Fibroblast of mammary gland (primary cell): Measurements from ENCODE around the gene LYPD6.

Source experiments
- DNase-seq: peaks from one replicate; pipeline ENCODE4 v3.0.0-alpha.2; 2010; ENCODE audit warnings: low read depth
- H3K4me3 ChIP-seq: 2 replicates; pipeline ENCODE4 v1.5.1; 2011; ENCODE audit warnings: low read depth, mild to moderate bottlenecking, low read length, moderate library complexity; ENCODE audit not compliant: control insufficient read depth
- CTCF ChIP-seq: conservative IDR thresholded peaks from 2 replicates; pipeline ENCODE4 v1.5.1; 2011; ENCODE audit warnings: low read depth, low read length, inconsistent platforms; ENCODE audit not compliant: control insufficient read depth, insufficient read depth

Gene LYPD6

GRCh38 chr2:149442346-149442745 is 112.0 kb downstream of the LYPD6 start:
- no peak for DNase-seq
- no peak for TF ChIP-seq CTCF
- H3K4me3 ChIP-seq, result no peak overlapping the region

- no peak for DNase-seq
- TF ChIP-seq CTCF, result no peak
- no peak overlapping the region for H3K4me3 ChIP-seq
Measured at GRCh38 chr2:149443150-149443549, 112.8 kb downstream of the LYPD6 start.

- no peak overlapping the region for H3K4me3 ChIP-seq
- no peak for TF ChIP-seq CTCF
Measured at GRCh38 chr2:149446748-149447147, 116.4 kb downstream of the LYPD6 start.

GRCh38 chr2:149448315-149448714 is 117.9 kb downstream of the LYPD6 start:
- no peak for TF ChIP-seq CTCF
- no peak overlapping the region for H3K4me3 ChIP-seq
- no peak for DNase-seq

More at GRCh38 chr2:149446748-149447147, 116.4 kb downstream of the LYPD6 start:
- DNase-seq, result no peak

GRCh38 chr2:149449017-149449416 is 118.6 kb downstream of the LYPD6 start:
- DNase-seq, result no peak
- no peak for TF ChIP-seq CTCF
- no peak overlapping the region for H3K4me3 ChIP-seq

- no peak overlapping the region for H3K4me3 ChIP-seq
- no peak for DNase-seq
- no peak for TF ChIP-seq CTCF
Measured at GRCh38 chr2:149451417-149452165, 121.2 kb downstream of the LYPD6 start.
